Activated CD8-positive, alpha-beta memory T cell treated with anti-CD3 and anti-CD28 coated beads for 24 hours (primary cell): ENCODE data around the gene CHKB.
"Not testable (repeated sequence)": the region's sequence is repeated elsewhere in the genome, so short reads cannot be mapped to it uniquely, and the experiment has no call there.

Experiments used
- DNase-seq: peaks from one replicate; pipeline ENCODE4 v3.0.0-alpha.2; 2020

CHKB gene, protein sequence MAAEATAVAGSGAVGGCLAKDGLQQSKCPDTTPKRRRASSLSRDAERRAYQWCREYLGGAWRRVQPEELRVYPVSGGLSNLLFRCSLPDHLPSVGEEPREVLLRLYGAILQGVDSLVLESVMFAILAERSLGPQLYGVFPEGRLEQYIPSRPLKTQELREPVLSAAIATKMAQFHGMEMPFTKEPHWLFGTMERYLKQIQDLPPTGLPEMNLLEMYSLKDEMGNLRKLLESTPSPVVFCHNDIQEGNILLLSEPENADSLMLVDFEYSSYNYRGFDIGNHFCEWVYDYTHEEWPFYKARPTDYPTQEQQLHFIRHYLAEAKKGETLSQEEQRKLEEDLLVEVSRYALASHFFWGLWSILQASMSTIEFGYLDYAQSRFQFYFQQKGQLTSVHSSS

DNA sequence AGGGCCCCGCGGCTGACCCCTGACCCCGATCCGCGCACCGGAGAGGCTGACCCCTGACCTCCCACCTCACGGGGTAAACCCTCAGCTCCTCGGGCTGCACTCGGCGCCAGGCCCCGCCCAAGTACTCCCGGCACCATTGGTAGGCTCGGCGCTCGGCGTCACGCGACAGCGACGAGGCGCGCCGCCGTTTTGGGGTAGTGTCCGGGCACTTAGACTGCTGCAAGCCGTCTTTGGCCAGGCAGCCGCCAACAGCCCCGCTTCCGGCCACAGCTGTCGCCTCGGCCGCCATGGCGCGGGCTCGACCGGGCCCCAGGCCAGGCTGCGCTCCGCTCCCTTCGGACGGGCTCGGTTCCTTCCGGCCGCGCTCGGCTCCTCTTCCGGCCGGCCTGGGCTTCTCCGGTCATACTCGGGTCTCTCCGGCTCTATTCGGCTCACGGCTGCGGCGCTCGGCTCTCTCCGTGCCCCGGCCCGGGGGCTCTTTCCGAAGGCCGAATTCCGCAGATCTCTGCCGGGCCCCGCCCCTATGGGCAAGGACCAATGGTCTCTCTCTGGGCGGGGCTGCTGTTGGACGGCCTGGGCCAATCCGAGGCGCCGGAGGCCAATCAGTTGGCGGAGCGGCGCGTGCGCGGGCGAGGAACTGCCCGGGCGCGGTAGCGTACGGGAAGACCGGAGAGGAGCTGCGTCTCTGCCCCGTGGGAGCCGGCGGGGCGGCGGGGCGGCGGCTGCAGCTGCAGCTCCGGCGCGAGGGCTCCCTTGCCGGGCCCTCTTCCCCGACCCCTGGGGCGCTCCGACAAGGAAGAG, at the start of gene CHKB:
Gene CHKB, minus strand, starts transcription at position 357 of the 801 bp plus-strand sequence. Its CDS starts 68 bp downstream, at position 289.
- peak; percentile 98 for DNase-seq

GRCh38 chr22:50630376-50630775, 47.7 kb upstream of the CHKB start:
- no peak for DNase-seq

GRCh38 chr22:50628543-50629134, 46.0 kb upstream of the CHKB start:
- DNase-seq = no peak

GRCh38 chr22:50627642-50628542, 45.2 kb upstream of the CHKB start, which contains the start of gene ARSA:
TSS of gene ARSA (minus strand) at chr22:50628152. CDS start at chr22:50627779, 373 bp downstream.
- peak; percentile 88 for DNase-seq

GRCh38 chr22:50626850-50627641, 44.4 kb upstream of the CHKB start:
- DNase-seq = no peak

- DNase-seq = no peak
Measured at GRCh38 chr22:50626314-50626849, 43.7 kb upstream of the CHKB start.

DNA sequence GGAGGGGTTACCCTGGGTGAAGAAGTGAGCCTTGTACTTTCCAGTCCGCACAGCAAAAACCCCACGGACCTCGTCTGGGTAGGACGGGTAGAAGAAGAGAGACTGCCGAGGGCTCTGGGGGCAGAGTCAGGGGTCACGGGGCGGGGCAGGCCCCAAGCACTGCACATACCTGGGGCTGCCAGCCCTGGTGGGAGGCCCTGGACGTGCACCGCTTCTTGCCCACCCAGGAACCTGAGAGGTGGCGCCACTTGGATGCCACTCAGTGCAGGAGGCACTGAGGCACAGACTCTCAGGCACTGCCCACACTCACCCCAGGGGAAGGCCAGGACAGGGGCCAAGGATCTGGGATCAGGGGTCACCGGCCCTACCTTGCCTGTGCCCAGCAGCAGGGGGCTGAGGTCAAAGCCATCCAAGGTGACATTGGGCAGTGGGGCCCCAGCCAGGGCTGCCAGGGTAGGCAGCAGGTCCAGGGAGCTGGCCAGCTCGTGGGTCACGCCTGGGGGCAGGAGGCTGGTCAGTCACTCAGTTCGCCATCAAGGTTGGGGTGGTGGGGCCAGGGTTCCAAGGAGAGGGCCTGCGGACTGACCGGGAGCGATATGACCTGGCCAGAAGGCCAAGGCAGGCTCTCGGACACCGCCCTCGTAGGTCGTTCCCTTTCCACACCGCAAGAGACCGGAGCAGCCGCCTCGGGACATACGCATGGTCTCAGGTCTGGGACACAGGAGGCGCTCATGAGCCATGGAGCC, 43.1 kb upstream of the CHKB start:
- no peak for DNase-seq

DNA sequence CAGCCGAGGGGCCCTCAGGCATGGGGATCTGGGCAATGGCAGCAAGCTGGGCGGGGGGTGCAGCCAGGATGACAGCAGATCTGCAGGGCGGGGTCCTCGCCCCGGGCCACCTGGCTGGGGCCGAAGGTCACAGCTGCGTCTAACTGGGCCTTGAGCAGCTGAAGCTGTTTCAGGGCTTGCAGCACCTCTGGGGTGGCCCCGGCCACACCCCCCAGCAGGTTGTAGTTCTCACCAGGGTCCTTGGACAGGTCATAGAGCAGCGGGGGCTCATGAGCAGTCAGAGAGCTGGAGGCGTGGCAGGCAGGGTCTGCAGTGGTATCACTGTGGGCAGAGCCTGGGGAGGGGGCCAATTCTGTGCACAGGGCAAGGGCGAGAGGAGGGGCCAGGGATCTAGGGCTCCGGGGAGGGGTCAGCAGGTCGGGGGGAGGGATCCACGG, 42.5 kb upstream of the CHKB start:
- no peak for DNase-seq

DNA sequence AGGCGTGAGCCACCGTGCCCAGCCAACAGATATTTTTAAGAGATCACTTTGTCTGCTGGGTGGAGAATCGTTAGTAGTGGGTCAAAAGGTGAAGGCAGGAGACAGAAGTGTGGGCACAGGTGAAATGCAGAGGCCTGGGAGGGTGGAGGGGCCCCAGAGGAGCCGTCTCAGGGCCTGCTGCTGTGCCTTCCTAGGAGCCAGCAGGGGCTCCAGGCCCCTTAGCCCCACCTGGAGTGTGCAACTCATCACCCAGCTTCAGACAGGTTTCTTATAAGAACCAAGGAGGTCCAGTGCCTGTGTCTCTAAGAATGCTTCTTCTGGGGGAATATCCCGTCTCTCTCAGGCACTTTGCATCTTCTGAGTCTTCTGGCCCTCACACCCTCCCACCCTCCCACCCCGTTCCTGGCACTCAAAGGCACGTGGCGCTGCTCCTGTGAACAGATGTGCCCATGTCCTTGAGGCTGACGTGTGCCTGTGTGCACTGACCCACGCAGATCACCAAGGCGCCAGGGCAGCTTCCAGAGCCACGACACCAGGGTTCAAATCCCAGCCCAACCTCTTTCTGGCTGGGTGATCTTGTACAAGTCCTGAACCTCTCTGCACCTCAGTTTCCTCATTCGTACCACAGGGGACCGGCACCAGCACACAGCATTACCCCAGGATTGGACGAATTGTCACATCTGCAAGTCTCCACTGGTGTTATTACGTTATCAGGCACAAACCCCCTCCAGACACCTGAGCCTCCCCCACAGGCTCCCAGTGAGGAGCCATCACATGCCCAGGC, 41.9 kb upstream of the CHKB start:
- no peak for DNase-seq

GRCh38 chr22:50622723-50623327, 40.2 kb upstream of the CHKB start:
- DNase-seq = no peak

DNA sequence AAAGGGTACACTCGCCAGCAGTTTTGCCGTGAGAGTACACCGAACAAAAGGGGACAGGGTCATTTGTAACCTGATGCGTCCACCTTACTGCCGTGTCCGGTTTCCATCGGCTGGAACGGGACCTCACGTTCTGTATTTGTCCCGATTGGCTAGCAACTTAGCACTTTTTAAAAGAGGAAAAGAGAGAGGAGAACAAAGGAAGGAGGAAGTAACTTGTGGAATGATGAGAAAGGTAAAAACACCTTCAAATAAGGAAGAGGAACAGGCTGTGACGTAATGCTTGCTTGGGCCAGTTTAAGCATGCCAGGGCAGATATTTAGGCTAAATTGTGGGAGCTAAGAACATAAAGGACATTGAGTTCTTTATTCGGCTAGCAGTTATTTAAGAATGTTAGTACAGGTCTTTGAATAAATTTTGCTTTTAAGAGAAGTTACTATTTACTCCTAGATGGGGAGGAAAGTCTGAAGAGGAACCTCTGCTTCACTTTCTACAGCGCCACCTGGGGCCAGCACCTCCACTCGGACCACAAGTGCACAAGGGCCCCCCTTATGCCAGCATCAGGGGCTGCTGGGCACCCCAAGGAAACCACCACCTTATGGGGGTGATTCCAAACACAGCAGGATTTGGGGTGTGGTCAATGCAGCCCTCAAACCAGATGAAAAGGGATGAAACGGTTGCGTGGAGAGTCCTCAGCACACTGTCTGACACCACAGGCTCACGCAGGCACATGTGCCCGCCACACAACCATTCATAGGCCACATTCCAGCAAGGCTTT, 39.5 kb upstream of the CHKB start:
- peak; percentile 68 for DNase-seq

GRCh38 chr22:50621356-50621880, 38.8 kb upstream of the CHKB start:
- DNase-seq = peak; percentile 80

DNA sequence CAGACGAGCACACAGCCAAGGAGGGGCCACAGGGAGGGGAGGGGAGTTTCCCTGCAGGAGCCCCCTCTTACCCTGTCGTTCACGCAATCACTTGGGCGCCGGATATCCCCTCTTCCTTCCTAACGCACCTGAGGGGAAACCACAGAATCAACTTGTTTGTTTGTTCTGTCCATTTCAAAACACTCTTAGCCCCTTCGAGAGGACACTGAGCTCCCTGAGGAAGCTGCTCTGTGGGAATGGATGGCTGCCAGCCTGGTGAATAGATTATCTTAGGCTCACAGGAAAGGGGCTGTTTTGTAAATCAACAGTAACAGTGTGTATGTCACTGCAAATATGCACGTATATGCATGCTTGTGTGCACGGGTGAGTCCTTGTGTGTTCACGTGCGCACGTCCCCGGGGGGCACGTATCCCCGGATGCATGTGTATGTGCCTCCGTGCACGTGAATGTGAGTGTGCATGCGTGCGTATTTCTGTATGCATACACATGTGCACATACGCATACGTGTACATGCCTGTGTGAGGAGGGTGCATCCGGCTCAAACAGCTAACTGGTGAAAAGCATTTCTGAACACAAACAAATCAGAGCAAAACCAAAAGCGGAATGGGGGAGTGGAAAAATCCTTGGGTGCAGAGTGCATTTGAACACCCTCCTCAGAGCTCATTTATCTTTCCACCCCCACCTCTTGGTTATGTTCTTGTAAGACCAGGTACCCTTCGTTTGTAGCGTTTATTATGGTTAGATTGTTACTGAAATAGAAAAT, 38.1 kb upstream of the CHKB start:
- DNase-seq = peak; percentile 79

DNA sequence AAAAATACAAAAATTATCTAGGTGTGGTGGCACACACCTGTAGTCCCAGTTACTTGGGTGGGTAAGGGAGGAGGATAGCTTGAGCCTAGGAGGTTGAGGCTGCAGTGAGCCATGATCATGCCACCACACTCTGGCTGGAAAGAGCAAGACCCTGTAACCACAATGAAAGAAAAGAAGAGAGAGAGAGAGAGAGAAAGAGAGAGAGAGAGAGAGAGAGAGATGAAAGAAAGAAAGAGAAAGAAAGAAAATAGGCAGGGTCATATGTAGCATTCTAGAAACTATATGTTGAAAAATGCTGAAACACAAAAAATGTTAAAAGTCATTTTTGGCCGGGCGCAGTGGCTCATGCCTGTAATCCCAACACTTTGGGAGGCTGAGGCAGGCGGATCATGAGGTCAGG, 31.6 kb upstream of the CHKB start:
- DNase-seq = not testable (repeated sequence)

- no peak for DNase-seq
Measured at GRCh38 chr22:50613291-50613981, 30.8 kb upstream of the CHKB start.

- DNase-seq = no peak
Measured at GRCh38 chr22:50612528-50613221, 30.0 kb upstream of the CHKB start.
